A673 (cell line): ENCODE results near the gene CCDC13.
A peak's percentile ranks its signal among the peaks of the same experiment; 100 is the strongest.

Source experiments
- EZH2 ChIP-seq: fragments of 200-600 bp; sonication (generic); IDR thresholded peaks from 2 replicates; pipeline ENCODE4 v1.6.1; 2017; ENCODE audit warnings: borderline replicate concordance, low read depth, mild to moderate bottlenecking, mixed read lengths, antibody characterized with exemption, low read length; ENCODE audit not compliant: poor library complexity, severe bottlenecking
- TF ChIP-seq, protein P1 (sequence below): fragments of 300-800, 200-600 bp; sonication (generic); conservative IDR thresholded peaks from 2 replicates; pipeline ENCODE4 v1.5.1; 2017; ENCODE audit warnings: low read depth, mild to moderate bottlenecking, antibody characterized with exemption, low read length, moderate library complexity, mixed read lengths

DNA sequence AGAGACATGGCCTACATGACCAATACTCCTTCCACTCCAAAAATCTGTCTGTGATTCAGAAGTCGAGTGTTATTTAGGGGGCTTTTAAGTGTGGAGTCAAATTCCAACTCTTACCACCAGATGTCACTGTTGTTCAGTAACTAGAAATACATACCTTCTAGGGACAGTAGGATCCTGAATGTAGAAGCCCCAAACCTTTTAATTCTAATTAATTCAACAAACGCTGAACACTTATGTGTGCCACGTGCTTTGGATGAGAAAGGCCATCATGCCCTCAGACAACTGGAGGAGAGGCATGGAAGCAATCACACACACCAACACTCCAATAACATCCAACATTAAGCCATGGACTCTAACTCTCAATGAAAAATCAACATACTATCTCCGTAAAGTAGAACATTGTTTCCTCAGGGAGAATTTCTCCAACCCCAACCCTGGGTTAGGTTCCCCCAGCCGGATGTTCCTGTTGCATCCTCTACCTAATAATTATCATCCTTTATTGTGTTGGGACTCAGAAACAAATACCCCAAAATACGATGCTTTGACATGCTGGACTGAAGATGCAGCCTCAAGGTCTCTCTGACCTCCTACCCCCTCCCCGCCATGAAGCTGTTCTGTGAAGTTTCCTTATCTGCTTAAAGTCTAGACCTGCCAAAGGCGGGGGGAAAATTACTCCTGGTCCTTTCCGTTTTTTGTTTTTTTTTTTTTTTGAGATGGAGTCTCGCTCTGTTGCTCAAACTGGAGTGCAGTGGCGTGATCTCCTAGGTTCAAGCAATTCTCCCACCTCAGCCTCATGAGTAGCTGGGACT is 8.0 kb upstream of the CCDC13 start:
- TF ChIP-seq, protein P1, sequence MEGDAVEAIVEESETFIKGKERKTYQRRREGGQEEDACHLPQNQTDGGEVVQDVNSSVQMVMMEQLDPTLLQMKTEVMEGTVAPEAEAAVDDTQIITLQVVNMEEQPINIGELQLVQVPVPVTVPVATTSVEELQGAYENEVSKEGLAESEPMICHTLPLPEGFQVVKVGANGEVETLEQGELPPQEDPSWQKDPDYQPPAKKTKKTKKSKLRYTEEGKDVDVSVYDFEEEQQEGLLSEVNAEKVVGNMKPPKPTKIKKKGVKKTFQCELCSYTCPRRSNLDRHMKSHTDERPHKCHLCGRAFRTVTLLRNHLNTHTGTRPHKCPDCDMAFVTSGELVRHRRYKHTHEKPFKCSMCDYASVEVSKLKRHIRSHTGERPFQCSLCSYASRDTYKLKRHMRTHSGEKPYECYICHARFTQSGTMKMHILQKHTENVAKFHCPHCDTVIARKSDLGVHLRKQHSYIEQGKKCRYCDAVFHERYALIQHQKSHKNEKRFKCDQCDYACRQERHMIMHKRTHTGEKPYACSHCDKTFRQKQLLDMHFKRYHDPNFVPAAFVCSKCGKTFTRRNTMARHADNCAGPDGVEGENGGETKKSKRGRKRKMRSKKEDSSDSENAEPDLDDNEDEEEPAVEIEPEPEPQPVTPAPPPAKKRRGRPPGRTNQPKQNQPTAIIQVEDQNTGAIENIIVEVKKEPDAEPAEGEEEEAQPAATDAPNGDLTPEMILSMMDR: peak; percentile 59
- no peak for TF ChIP-seq EZH2
